HL-60 (cell line): ENCODE data around the gene DNAAF1.

Experiments used
- POLR2AphosphoS5 ChIP-seq: IDR thresholded peaks from 2 replicates; pipeline ENCODE4 v1.6.1; 2012; ENCODE audit warnings: low read depth
- SPI1 ChIP-seq: IDR thresholded peaks from 2 replicates; pipeline ENCODE4 v1.6.1; 2012; ENCODE audit warnings: low read depth, mild to moderate bottlenecking, borderline replicate concordance
- TF ChIP-seq, protein P1 (sequence below): IDR thresholded peaks from one replicate; pipeline ENCODE4 v1.5.1; 2011; ENCODE audit warnings: low read length, control low read depth, inconsistent platforms; ENCODE audit not compliant: insufficient read depth

DNA sequence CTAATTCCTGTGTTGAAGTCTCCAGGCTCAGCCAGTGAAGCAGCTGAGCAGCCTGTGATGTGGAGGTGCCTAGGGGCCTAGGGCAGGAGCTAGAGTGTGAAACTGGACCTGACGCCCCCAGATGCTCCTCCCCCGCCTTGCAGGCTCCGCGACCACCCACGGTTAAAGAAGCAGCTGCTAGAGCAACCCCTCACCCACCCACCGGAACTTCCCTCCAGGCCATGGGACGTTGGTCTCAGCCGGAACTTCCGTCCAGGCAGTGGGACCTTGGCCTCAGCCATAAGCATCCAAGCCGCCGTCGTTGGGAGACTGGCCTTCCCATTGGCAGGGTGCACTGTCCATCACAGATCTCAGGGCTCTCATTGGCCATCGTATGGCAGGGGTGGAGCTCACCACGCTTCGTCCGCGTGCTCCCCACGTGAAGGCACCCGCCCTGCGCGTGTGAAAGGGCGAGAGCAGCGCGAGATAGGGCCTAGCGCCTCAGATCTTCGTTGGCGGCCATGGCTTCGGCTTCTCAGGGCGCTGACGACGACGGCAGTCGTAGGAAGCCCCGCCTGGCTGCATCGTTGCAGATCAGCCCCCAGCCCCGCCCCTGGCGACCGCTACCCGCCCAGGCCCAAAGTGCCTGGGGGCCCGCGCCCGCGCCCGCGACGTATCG lies 45.8 kb downstream of the DNAAF1 start, which contains the start of gene ADAD2:
- TF ChIP-seq, protein P1, sequence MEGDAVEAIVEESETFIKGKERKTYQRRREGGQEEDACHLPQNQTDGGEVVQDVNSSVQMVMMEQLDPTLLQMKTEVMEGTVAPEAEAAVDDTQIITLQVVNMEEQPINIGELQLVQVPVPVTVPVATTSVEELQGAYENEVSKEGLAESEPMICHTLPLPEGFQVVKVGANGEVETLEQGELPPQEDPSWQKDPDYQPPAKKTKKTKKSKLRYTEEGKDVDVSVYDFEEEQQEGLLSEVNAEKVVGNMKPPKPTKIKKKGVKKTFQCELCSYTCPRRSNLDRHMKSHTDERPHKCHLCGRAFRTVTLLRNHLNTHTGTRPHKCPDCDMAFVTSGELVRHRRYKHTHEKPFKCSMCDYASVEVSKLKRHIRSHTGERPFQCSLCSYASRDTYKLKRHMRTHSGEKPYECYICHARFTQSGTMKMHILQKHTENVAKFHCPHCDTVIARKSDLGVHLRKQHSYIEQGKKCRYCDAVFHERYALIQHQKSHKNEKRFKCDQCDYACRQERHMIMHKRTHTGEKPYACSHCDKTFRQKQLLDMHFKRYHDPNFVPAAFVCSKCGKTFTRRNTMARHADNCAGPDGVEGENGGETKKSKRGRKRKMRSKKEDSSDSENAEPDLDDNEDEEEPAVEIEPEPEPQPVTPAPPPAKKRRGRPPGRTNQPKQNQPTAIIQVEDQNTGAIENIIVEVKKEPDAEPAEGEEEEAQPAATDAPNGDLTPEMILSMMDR = no peak
- TF ChIP-seq SPI1 = no peak
- no peak for TF ChIP-seq POLR2AphosphoS5
